B cell (primary cell): ENCODE measurements around the gene MED27. TPM values are rescaled to one million over a fixed set of nuclear protein-coding genes. Genes with fewer than 3 reads are reported as not detected.

Experiments
- ATAC-seq: fragments of 200-7000 bp; cut with Tn5 transposase; one replicate; pipeline ENCODE4 v1.10.0; 2021; ENCODE audit warnings: low read depth, mild to moderate bottlenecking, moderate number of reproducible peaks, moderate library complexity
- CTCF ChIA-PET: fragments of 350-600 bp; sonication (Branson Sonifier 250); formaldehyde crosslinking; loops from one replicate; lab custom pipeline; 2021; ENCODE audit warnings: antibody characterized with exemption, inconsistent platforms; lab: Charles Lee
- POLR2A ChIA-PET: fragments of 350-600 bp; sonication (Branson Sonifier 250); formaldehyde crosslinking; loops from one replicate; lab custom pipeline; 2021; ENCODE audit warnings: antibody characterized with exemption; lab: Charles Lee
- DNase-seq: peaks from one replicate; pipeline ENCODE4 v3.0.0; 2013
- H2AFZ ChIP-seq: 2 replicates; pipeline ENCODE4 v1.6.1; 2012; ENCODE audit warnings: mild to moderate bottlenecking, low read depth, low read length; ENCODE audit not compliant: insufficient read depth, poor library complexity, severe bottlenecking
- H3K27ac ChIP-seq, 2 donors: 1 replicate in 1 of 2; 2 replicates in 1 of 2; pipeline ENCODE4 v1.5.1; 2012 to 2013; ENCODE audit warnings: low read length in 2 of 2, mild to moderate bottlenecking in 2 of 2, moderate library complexity in 1 of 2
- H3K27me3 ChIP-seq, 4 experiments: fragments of 200-600 bp in 1 of 4; sonication (generic) in 1 of 4; replicated peaks in 1 of 4; 1 replicate in 2 of 4; 2 replicates in 2 of 4; pipeline versions ENCODE4 v1.6.1 to v1.7.0; 2013 to 2016; ENCODE audit warnings: low read length in 3 of 4, mild to moderate bottlenecking in 2 of 4, mixed read lengths in 1 of 4, moderate library complexity in 1 of 4; ENCODE audit not compliant: insufficient read depth in 4 of 4, control insufficient read depth in 3 of 4; ENCODE audit errors: control extremely low read depth in 1 of 4
- H3K36me3 ChIP-seq, 2 experiments: replicated peaks in 1 of 2; 1 replicate in 1 of 2; 2 replicates in 1 of 2; pipeline versions ENCODE4 v1.6.1 to v1.7.1; 2013; ENCODE audit warnings: low read length in 1 of 2; ENCODE audit not compliant: insufficient read depth in 2 of 2, control insufficient read depth in 1 of 2; ENCODE audit errors: control extremely low read depth in 1 of 2, extremely low read depth in 1 of 2
- H3K4me1 ChIP-seq, 2 donors: fragments of 200-600 bp in 1 of 2; sonication (generic) in 1 of 2; 1 replicate in 1 of 2; 2 replicates in 1 of 2; pipeline versions ENCODE4 v1.5.1 to v1.6.1; 2013 to 2017; ENCODE audit warnings: low read length in 2 of 2; ENCODE audit not compliant: control insufficient read depth in 2 of 2, insufficient read depth in 2 of 2
- H3K4me2 ChIP-seq: replicated peaks from 2 replicates; pipeline ENCODE3; 2012; ENCODE audit warnings: mild to moderate bottlenecking, low read depth, low read length; ENCODE audit not compliant: poor library complexity, severe bottlenecking
- H3K4me3 ChIP-seq, 5 experiments: fragments of 200-600 bp in 1 of 5; sonication (generic) in 1 of 5; 1 replicate in 3 of 5; 2 replicates in 2 of 5; pipeline versions ENCODE4 v1.5.1 to v1.7.0; 2011 to 2016; ENCODE audit warnings: low read length in 4 of 5, mild to moderate bottlenecking in 4 of 5, low read depth in 2 of 5, control low read depth in 1 of 5, moderate library complexity in 1 of 5; ENCODE audit not compliant: insufficient read depth in 1 of 5; ENCODE audit errors: control extremely low read depth in 1 of 5, extremely low read depth in 1 of 5
- H3K79me2 ChIP-seq: fragments of 200-600 bp; sonication (generic); one replicate; pipeline ENCODE4 v1.6.0; 2016; ENCODE audit warnings: low read length; ENCODE audit not compliant: control insufficient read depth, insufficient read depth
- H3K9ac ChIP-seq: fragments of 200-600 bp; sonication (generic); 2 replicates; pipeline ENCODE4 v1.6.1; 2017; ENCODE audit warnings: mild to moderate bottlenecking, low read length, moderate library complexity
- H3K9me3 ChIP-seq, 3 donors: one replicate each; pipeline versions ENCODE4 v1.6.1 to v1.7.1; 2013; ENCODE audit warnings: low read length in 2 of 3; ENCODE audit not compliant: control insufficient read depth in 2 of 3, insufficient read depth in 1 of 3; ENCODE audit errors: control extremely low read depth in 1 of 3
- H4K20me1 ChIP-seq: 2 replicates; pipeline ENCODE4 v1.6.0; 2012; ENCODE audit warnings: mild to moderate bottlenecking, low read length; ENCODE audit not compliant: insufficient read depth, control insufficient read depth, poor library complexity, severe bottlenecking
- H3K27ac Mint-ChIP-seq: one replicate; pipeline ENCODE4 v1.8.0; 2021; ENCODE audit warnings: mixed read lengths
- H3K27me3 Mint-ChIP-seq: one replicate; pipeline ENCODE4 v1.8.0; 2021; ENCODE audit warnings: mixed read lengths
- H3K4me1 Mint-ChIP-seq: one replicate; pipeline ENCODE4 v1.8.0; 2021; ENCODE audit warnings: mixed read lengths
- H3K4me3 Mint-ChIP-seq: one replicate; pipeline ENCODE4 v1.8.0; 2021; ENCODE audit warnings: mixed read lengths
- H3K9me3 Mint-ChIP-seq: one replicate; pipeline ENCODE4 v1.8.0; 2022; ENCODE audit warnings: mixed read lengths; ENCODE audit not compliant: insufficient read depth
- CTCF ChIP-seq: fragments of 200-600 bp; IDR thresholded peaks from one replicate; pipeline ENCODE4 v1.8.0; 2022; ENCODE audit warnings: antibody characterized with exemption, mild to moderate bottlenecking
- EZH2 ChIP-seq: IDR thresholded peaks from 2 replicates; pipeline ENCODE4 v1.6.1; 2012; ENCODE audit warnings: borderline replicate concordance, low read depth, mild to moderate bottlenecking, moderate library complexity, low read length; ENCODE audit not compliant: insufficient read depth, poor library complexity, severe bottlenecking
- WGBS: methylation state at CpG from one replicate; pipeline ENCODE4 v1.1.5; 2013; ENCODE audit warnings: missing lambda C conversion rate; ENCODE audit not compliant: insufficient coverage; 5-methylcytosine and 5-hydroxymethylcytosine counted together
- intact Hi-C: fragments of 100-400 bp; cut with micrococcal nuclease; formaldehyde crosslinking; loops from one replicate; pipeline ENCODE4 v1.10.0; 2022
- polyA plus RNA-seq: library from polyadenylated mRNA; depleted of rRNA; stranded (reverse); fragments of >200 nt; gene quantifications from 2 replicates; pipeline ENCODE4 v1.2.3, GENCODE V29; 2012
- total RNA-seq, 2 donors: library from RNA; stranded (reverse); fragments of 120-200 nt in 1 of 2; gene quantifications; 1 replicate in 1 of 2; 2 replicates in 1 of 2; pipeline versions ENCODE4 v1.2.3 to v1.2.4, GENCODE V29; 2013 to 2022

Gene MED27
- total and polyA plus RNA-seq, 2 donors (not counting 1 experiment from before 2014, with no cell fraction given): 17.4 to 17.7 TPM

- H3K27me3 Mint-ChIP-seq: no peaks in the 10 kb centered on the region
- TF ChIP-seq EZH2 (no peak), CTCF (no peak)
- intact Hi-C loops: no loop called here
- Histone ChIP-seq H3K4me1 (peaks cover 0 to 3% of the 10 kb centered on the region in 2 donors), H3K4me3 (no peak overlapping the region), H3K36me3 (peaks cover 0 to 19% of the 10 kb centered on the region in 2 experiments), H3K79me2 (no peaks in the 10 kb centered on the region), H3K27me3 (no peaks in the 10 kb centered on the region), H4K20me1 (no peaks in the 10 kb centered on the region), H3K9me3 (no peaks in the 10 kb centered on the region), H3K9ac (no peak overlapping the region), H2AFZ (no peak overlapping the region), H3K4me2 (no peak overlapping the region), H3K27ac (no peak overlapping the region)
- CTCF ChIA-PET: no interaction called here
- POLR2A ChIA-PET: no interaction called here
- H3K9me3 Mint-ChIP-seq: no peaks in the 10 kb centered on the region
- WGBS: 100% methylated on average over 1 of the region's 2 CpGs
- no peak overlapping the region for H3K4me3 Mint-ChIP-seq
- no peak for DNase-seq
- no peak for ATAC-seq
- no peak overlapping the region for H3K27ac Mint-ChIP-seq
- H3K4me1 Mint-ChIP-seq: no peaks in the 10 kb centered on the region
Measured at GRCh38 chr9:131887680-131888079, 192.0 kb downstream of the MED27 start.

- CTCF ChIA-PET: no interaction called here
Measured at GRCh38 chr9:131886826-131887225, 192.8 kb downstream of the MED27 start.

More at GRCh38 chr9:131886826-131887225, 192.8 kb downstream of the MED27 start:
- peaks cover 0 to 3% of the 10 kb centered on the region in 2 donors for H3K4me1 ChIP-seq
- H3K9me3 Mint-ChIP-seq: no peaks in the 10 kb centered on the region
- ATAC-seq: no peak
- H4K20me1 ChIP-seq: no peaks in the 10 kb centered on the region
- no peaks in the 10 kb centered on the region for H3K9me3 ChIP-seq
- no peak overlapping the region for H3K4me2 ChIP-seq
- no peaks in the 10 kb centered on the region for H3K27me3 ChIP-seq
- H2AFZ ChIP-seq: no peak overlapping the region
- intact Hi-C loops: no loop called here
- H3K4me3 ChIP-seq: no peak overlapping the region
- no peak overlapping the region for H3K27ac ChIP-seq
- H3K4me3 Mint-ChIP-seq: no peak overlapping the region
- H3K9ac ChIP-seq: no peak overlapping the region
- H3K79me2 ChIP-seq: no peaks in the 10 kb centered on the region
- no peak overlapping the region for H3K27ac Mint-ChIP-seq
- H3K36me3 ChIP-seq: peaks cover 0 to 15% of the 10 kb centered on the region in 2 experiments
- no peaks in the 10 kb centered on the region for H3K4me1 Mint-ChIP-seq
- TF ChIP-seq CTCF (no peak), EZH2 (no peak)
- H3K27me3 Mint-ChIP-seq: no peaks in the 10 kb centered on the region
- POLR2A ChIA-PET: no interaction called here
- DNase-seq: no peak
- WGBS: 100% methylated on average over 2 of the region's 2 CpGs
